GM12878 (cell line): ENCODE measurements around the gene NF1. TPM values are rescaled to one million over a fixed set of nuclear protein-coding genes. Genes with fewer than 3 reads are reported as not detected.

Source experiments
- ATAC-seq: fragments of 200-7000 bp; cut with Tn5 transposase; 3 replicates; pipeline ENCODE4 v1.9.1; 2020; ENCODE audit warnings: mild to moderate bottlenecking, moderate library complexity
- BruUV-seq: library from RNA; stranded (reverse); fragments of 400-500 nt; replicated peaks from 2 replicates; lab custom pipeline; 2021; lab: Mats Ljungman, UMichigan
- CTCF ChIA-PET: fragments of 300-600 bp; sonication (Branson Sonifier 250); formaldehyde crosslinking; extraction: SDS; loops from one replicate; lab custom pipeline; 2021; ENCODE audit warnings: inconsistent platforms; lab: Yijun Ruan, JAX
- POLR2A ChIA-PET: fragments of 350-600 bp; formaldehyde crosslinking; extraction: SDS; loops from one replicate; lab custom pipeline; 2021; ENCODE audit warnings: inconsistent platforms; lab: Charles Lee
- RAD21 ChIA-PET: fragments of 300-600 bp; sonication (Branson Sonifier 250); formaldehyde crosslinking; loops from one replicate; lab custom pipeline; 2023; ENCODE audit warnings: antibody characterized with exemption; ENCODE audit not compliant: unreplicated experiment; lab: Charles Lee
- SMC1A ChIA-PET: fragments of 300-600 bp; sonication (Branson Sonifier 250); formaldehyde crosslinking; loops from one replicate; lab custom pipeline; 2023; ENCODE audit not compliant: unreplicated experiment, uncharacterized antibody; lab: Charles Lee
- DNase-seq: peaks from one replicate; pipeline ENCODE4 v3.0.0-alpha.2; 2011; ENCODE audit warnings: low read depth, low spot score
- FAIRE-seq: peaks from 3 replicates; lab custom pipeline; 2011; peaks lifted over from hg19 to GRCh38; lab: Jason Lieb, UNC
- H2AFZ ChIP-seq: 2 replicates; pipeline ENCODE4 v1.6.0; 2011; ENCODE audit warnings: low read depth, low read length, control low read depth; ENCODE audit not compliant: control insufficient read depth
- H3K27ac ChIP-seq: 2 replicates; pipeline ENCODE4 v1.5.1; 2011; ENCODE audit warnings: control low read depth; ENCODE audit not compliant: control insufficient read depth, insufficient read depth
- H3K27me3 ChIP-seq, 2 experiments: replicated peaks in 1 of 2; 2 replicates each; pipeline versions ENCODE4 v1.6.0 to v1.6.1; 2011; ENCODE audit warnings: low read length in 1 of 2; ENCODE audit not compliant: control insufficient read depth in 2 of 2, insufficient read depth in 2 of 2
- H3K36me3 ChIP-seq, 2 experiments: 2 replicates each; pipeline ENCODE4 v1.5.1; 2011; ENCODE audit warnings: low read length in 1 of 2; ENCODE audit not compliant: control insufficient read depth in 2 of 2, insufficient read depth in 2 of 2
- H3K4me1 ChIP-seq: 2 replicates; pipeline ENCODE4 v1.6.1; 2011; ENCODE audit warnings: mild to moderate bottlenecking, low read length, moderate library complexity, mixed read lengths; ENCODE audit not compliant: control insufficient read depth, insufficient read depth
- H3K4me2 ChIP-seq: 2 replicates; pipeline ENCODE4 v1.6.0; 2011; ENCODE audit warnings: control low read depth; ENCODE audit not compliant: control insufficient read depth, insufficient read depth
- H3K4me3 ChIP-seq: fragments of 200-600 bp; sonication (generic); 2 replicates; pipeline ENCODE4 v1.5.1; 2016
- H3K79me2 ChIP-seq: 2 replicates; pipeline ENCODE4 v1.6.0; 2011; ENCODE audit warnings: low read length; ENCODE audit not compliant: control insufficient read depth, insufficient read depth
- H3K9ac ChIP-seq: 2 replicates; pipeline ENCODE4 v1.8.0; 2011; ENCODE audit warnings: low read length, control low read depth, mixed read lengths; ENCODE audit not compliant: control insufficient read depth, insufficient read depth
- H3K9me3 ChIP-seq: replicated peaks from 3 replicates; pipeline ENCODE4 v1.5.1; 2011; ENCODE audit warnings: mild to moderate bottlenecking, low read length; ENCODE audit not compliant: control insufficient read depth, insufficient read depth
- H4K20me1 ChIP-seq: 2 replicates; pipeline ENCODE4 v1.6.0; 2011; ENCODE audit not compliant: control insufficient read depth, insufficient read depth
- FOS ChIP-seq: IDR thresholded peaks from 3 replicates; pipeline ENCODE4 v1.6.1; 2011; ENCODE audit warnings: borderline replicate concordance; ENCODE audit not compliant: insufficient read length; ENCODE audit errors: extremely low read depth
- POU2F2 ChIP-seq: IDR thresholded peaks from 3 replicates; pipeline ENCODE4 v1.6.1; 2011; ENCODE audit warnings: low read depth, mild to moderate bottlenecking, low read length, borderline replicate concordance
- RBBP5 ChIP-seq: fragments of 200-600 bp; sonication (generic); conservative IDR thresholded peaks from 2 replicates; pipeline ENCODE4 v1.6.1; 2016
- STAT1 ChIP-seq: fragments of 450-650 bp; conservative IDR thresholded peaks from 2 replicates; pipeline ENCODE4 v1.6.1; 2014; ENCODE audit warnings: antibody characterized with exemption, mild to moderate bottlenecking
- STAT3 ChIP-seq: IDR thresholded peaks from 2 replicates; pipeline ENCODE4 v1.6.1; 2011; ENCODE audit warnings: low read depth, low read length, improper control_type of control experiment
- WRNIP1 ChIP-seq: IDR thresholded peaks from 2 replicates; pipeline ENCODE4 v1.6.1; 2011; ENCODE audit warnings: low read depth, low read length, improper control_type of control experiment, borderline replicate concordance
- WGBS: methylation state at CpG from one replicate; pipeline ENCODE4 v1.1.6; 2016; ENCODE audit warnings: low lambda C conversion rate; ENCODE audit not compliant: insufficient replicate concordance, insufficient coverage; ENCODE audit errors: missing lambda C conversion rate; 5-methylcytosine and 5-hydroxymethylcytosine counted together
- in situ Hi-C: fragments of 300-500 bp; cut with MboI; formaldehyde crosslinking; loops from 9 replicates; pipeline ENCODE4 v1.14.3; 2018; ENCODE audit warnings: mixed read lengths
- intact Hi-C: fragments of 100-400 bp; cut with micrococcal nuclease; formaldehyde crosslinking; loops from one replicate; pipeline ENCODE4 v1.14.2; 2022; ENCODE audit not compliant: unreplicated experiment
- polyA plus RNA-seq, 11 experiments: library from polyadenylated mRNA; depleted of rRNA in 4 of 11; unstranded in 6 of 11; stranded (reverse) in 5 of 11; fragments of >200 nt; fragmentation: Nextera tagmentation in 4 of 11; fragmentation: Illumina TruSeq in 1 of 11; extraction: Ambion mirVana in 4 of 11; extraction: Trizol in 1 of 11; gene quantifications; 1 replicate in 1 of 11; 2 replicates in 10 of 11; pipeline versions ENCODE4 v1.2.1 to v1.2.3, GENCODE V29; 2011 to 2016; ENCODE audit warnings: inconsistent platforms in 2 of 11, missing spikeins in 2 of 11, low read depth in 1 of 11
- total RNA-seq, 4 experiments: library from RNA; depleted of rRNA in 3 of 4; stranded (reverse); fragments of >200 nt in 3 of 4; fragmentation: Illumina TruSeq in 1 of 4; extraction: Trizol in 1 of 4; gene quantifications; 2 replicates each; pipeline versions ENCODE4 v1.2.1 to v1.2.3, GENCODE V29; 2013 to 2021
- TF ChIP-seq, protein P1 (sequence below), 3 experiments: IDR thresholded peaks in 2 of 3; conservative IDR thresholded peaks in 1 of 3; 2 replicates each; pipeline ENCODE4 v1.5.1; 2011; ENCODE audit warnings: low read depth in 3 of 3, low read length in 3 of 3, mild to moderate bottlenecking in 3 of 3, control low read depth in 2 of 3, moderate library complexity in 2 of 3, inconsistent platforms in 1 of 3, mixed read lengths in 1 of 3; ENCODE audit not compliant: control insufficient read depth in 2 of 3, insufficient read depth in 1 of 3; ENCODE audit errors: extremely low read depth in 1 of 3

Gene NF1
- total and polyA plus RNA-seq, 10 of the 15 experiments (the other 5 are each of a cell fraction or from before 2014, with no cell fraction given), result 2.5 to 31.8 (median 16.6) TPM

DNA sequence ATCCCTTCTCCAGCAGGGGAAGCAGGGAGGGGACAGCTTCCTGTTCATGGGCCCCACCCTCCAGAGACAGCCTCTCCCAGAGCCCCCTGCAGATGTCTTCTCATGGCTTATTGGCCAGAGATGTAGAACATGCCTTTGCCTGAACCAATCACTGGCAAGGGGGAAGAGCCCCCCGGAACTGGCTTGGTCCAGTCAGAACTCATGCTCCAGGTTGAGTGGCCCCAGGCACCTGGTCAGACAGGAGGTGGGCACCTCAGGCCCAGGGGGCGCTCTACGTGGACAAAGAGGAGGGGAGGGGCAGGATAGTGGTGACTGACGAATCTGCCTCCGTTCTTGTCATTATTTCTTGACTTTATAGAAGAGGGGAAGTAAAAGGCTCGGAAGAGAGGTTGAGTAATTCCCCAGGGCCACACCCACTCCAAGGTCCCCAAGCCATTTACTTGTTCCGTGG, 320.3 kb downstream of the NF1 start:
- Histone ChIP-seq H4K20me1 (no peaks in the 10 kb centered on the region), H2AFZ (no peak overlapping the region), H3K4me1 (no peaks in the 10 kb centered on the region), H3K4me2 (no peak overlapping the region), H3K36me3 (no peaks in the 10 kb centered on the region), H3K79me2 (no peaks in the 10 kb centered on the region), H3K9ac (no peak overlapping the region), H3K27me3 (no peaks in the 10 kb centered on the region), H3K27ac (no peak overlapping the region), H3K4me3 (no peak overlapping the region), H3K9me3 (no peaks in the 10 kb centered on the region)
- CTCF ChIA-PET, result no interaction called here
- ATAC-seq (no peak), FAIRE-seq (no peak), DNase-seq (no peak)
- TF ChIP-seq, protein P1, sequence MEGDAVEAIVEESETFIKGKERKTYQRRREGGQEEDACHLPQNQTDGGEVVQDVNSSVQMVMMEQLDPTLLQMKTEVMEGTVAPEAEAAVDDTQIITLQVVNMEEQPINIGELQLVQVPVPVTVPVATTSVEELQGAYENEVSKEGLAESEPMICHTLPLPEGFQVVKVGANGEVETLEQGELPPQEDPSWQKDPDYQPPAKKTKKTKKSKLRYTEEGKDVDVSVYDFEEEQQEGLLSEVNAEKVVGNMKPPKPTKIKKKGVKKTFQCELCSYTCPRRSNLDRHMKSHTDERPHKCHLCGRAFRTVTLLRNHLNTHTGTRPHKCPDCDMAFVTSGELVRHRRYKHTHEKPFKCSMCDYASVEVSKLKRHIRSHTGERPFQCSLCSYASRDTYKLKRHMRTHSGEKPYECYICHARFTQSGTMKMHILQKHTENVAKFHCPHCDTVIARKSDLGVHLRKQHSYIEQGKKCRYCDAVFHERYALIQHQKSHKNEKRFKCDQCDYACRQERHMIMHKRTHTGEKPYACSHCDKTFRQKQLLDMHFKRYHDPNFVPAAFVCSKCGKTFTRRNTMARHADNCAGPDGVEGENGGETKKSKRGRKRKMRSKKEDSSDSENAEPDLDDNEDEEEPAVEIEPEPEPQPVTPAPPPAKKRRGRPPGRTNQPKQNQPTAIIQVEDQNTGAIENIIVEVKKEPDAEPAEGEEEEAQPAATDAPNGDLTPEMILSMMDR (IDR thresholded peaks at IDR 0.05 in 2 of 3, conservative IDR thresholded peaks at IDR 0.05 in 1 of 3; ENCODE audit: control insufficient read depth in 2 of 3, extremely low read depth in 1 of 3, insufficient read depth in 1 of 3, low read depth in 3 of 3, low read length in 3 of 3), result 0 out of 6 replicates have a peak, but pooled peaks of 1 of the 3 experiments have one; percentile 4
- no peak for TF ChIP-seq STAT3
- intact Hi-C loops (no loop called here), in situ Hi-C loops (no loop called here)
- WGBS, result 8% methylated on average over 7 of the region's 7 CpGs
- RAD21 ChIA-PET, result no interaction called here
- POLR2A ChIA-PET, result no interaction called here
- no TSS peak for BruUV-seq
- SMC1A ChIA-PET, result no interaction called here

DNA sequence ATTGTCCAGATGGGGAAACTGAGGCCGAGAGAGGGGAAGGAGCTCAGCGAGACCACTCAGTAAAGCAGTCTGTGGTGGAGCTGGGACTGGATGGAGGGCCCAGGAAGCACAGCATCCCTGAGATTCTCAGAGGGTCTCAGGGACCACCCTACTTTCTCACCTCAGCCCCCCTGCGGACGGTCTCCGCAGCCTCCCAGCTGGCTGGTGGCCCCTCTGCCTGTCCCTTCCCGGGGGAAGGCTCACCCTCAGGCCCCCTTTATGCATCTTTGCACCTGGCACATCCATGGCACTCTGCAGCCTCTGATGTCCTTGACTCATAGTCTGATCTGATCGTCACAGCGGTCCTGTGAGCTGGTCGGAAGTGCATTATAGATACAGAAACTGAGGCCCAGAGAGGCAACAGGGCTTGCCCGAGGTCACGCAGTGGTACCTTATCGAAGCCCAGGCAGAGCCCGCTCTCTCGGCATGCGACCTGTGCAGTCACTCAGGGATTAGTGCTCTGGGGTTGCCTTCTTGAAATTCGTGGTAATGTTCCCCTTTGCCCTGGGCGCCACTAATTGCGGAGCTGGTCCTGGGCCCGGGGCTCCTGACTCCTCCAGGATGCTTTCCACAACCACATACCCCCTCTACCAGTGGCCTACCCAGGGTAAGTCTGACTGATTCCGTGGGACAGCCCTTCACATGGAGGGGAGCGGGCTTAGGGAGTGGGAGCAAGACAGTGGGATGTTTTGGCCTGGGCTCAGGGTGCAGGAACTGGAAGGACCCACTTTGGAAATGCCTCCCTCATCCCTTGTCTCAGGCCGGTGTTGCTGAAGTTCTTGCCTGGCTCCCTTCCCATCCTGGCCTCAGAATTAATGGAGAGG, 321.1 kb downstream of the NF1 start:
- no peaks in the 10 kb centered on the region for H4K20me1 ChIP-seq
- H3K4me2 ChIP-seq, result no peak overlapping the region
- H3K4me3 ChIP-seq, result no peak overlapping the region
- no peaks in the 10 kb centered on the region for H3K36me3 ChIP-seq
- H2AFZ ChIP-seq, result no peak overlapping the region
- H3K4me1 ChIP-seq, result no peaks in the 10 kb centered on the region
- no peak overlapping the region for H3K27ac ChIP-seq
- no peaks in the 10 kb centered on the region for H3K27me3 ChIP-seq
- FAIRE-seq (no peak), ATAC-seq (no peak)
- ChIA-PET RAD21 (no interaction called here), CTCF (no interaction called here), SMC1A (no interaction called here)
- 57% methylated on average over 22 of the region's 22 CpGs for WGBS
- in situ Hi-C loops, result no loop called here
- intact Hi-C loops, result no loop called here
- TF ChIP-seq STAT1 (no peak), WRNIP1 (no peak), FOS (no peak), RBBP5 (no peak), POU2F2 (no peak)
- TF ChIP-seq, all 136 proteins: peak for 0
- POLR2A ChIA-PET, result interaction anchor here (0.6 kb wide), 1 partner anchor 503 kb away, joined by 3 read pairs; no protein-coding TSS in a partner anchor
- Histone ChIP-seq H3K79me2 (no peaks in the 10 kb centered on the region), H3K9me3 (no peaks in the 10 kb centered on the region), H3K9ac (no peak overlapping the region)
- DNase-seq, result no peak
- no TSS peak for BruUV-seq
